Measurements from ENCODE around the gene P3H2.
A peak's percentile ranks its signal among the peaks of the same experiment; 100 is the strongest.

P3H2 gene

DNA sequence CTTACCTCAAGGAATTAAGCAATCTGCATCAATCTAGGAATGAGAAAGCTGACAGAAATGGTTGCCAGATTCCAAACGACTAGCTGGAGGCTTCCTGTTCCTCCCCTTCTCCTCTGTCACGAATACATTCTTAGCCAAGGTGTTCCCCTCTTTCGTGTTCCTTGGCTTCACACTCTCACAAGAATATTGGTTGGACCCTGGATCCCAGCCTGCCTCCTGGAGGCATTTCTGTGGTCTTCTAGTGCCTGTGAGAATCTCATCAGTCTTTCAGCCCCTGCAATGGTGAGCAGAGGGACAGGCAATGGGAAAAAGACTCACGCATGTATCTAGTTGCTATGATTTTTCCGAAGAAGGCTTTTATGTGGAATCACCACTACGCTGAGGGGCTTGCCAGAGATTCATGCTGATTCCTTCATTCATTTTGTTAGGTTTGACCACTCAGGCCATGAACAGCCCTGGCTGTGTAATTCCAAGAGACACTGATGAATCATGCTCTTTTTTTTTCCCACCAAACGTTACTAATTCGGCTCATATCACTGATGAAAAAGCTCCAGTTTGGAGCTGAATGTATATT lies 1.6 kb upstream of the P3H2 start:
- no peak overlapping the region for H3K27ac ChIP-seq

GRCh38 chr3:190121383-190121782 lies 686 bp upstream of the P3H2 start:
- no peak for TF ChIP-seq ZFX (IDR thresholded peaks at IDR 0.05; ENCODE audit: borderline replicate concordance)
- TF ChIP-seq, protein P1, sequence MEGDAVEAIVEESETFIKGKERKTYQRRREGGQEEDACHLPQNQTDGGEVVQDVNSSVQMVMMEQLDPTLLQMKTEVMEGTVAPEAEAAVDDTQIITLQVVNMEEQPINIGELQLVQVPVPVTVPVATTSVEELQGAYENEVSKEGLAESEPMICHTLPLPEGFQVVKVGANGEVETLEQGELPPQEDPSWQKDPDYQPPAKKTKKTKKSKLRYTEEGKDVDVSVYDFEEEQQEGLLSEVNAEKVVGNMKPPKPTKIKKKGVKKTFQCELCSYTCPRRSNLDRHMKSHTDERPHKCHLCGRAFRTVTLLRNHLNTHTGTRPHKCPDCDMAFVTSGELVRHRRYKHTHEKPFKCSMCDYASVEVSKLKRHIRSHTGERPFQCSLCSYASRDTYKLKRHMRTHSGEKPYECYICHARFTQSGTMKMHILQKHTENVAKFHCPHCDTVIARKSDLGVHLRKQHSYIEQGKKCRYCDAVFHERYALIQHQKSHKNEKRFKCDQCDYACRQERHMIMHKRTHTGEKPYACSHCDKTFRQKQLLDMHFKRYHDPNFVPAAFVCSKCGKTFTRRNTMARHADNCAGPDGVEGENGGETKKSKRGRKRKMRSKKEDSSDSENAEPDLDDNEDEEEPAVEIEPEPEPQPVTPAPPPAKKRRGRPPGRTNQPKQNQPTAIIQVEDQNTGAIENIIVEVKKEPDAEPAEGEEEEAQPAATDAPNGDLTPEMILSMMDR (IDR thresholded peaks at IDR 0.05), result no peak

More for the DNA sequence above, 1.6 kb upstream of the P3H2 start:
- no peak for TF ChIP-seq ZFX (IDR thresholded peaks at IDR 0.05; ENCODE audit: borderline replicate concordance)
- TF ChIP-seq, protein P1 (IDR thresholded peaks at IDR 0.05), result no peak

GRCh38 chr3:190121061-190121377 lies 322 bp upstream of the P3H2 start:
- no peak overlapping the region for H3K27ac ChIP-seq
- no peak for TF ChIP-seq ZFX (IDR thresholded peaks at IDR 0.05; ENCODE audit: borderline replicate concordance)
- TF ChIP-seq, protein P1 (IDR thresholded peaks at IDR 0.05), result peak; percentile 25

More at GRCh38 chr3:190121383-190121782, 686 bp upstream of the P3H2 start:
- no peak overlapping the region for H3K27ac ChIP-seq

DNA sequence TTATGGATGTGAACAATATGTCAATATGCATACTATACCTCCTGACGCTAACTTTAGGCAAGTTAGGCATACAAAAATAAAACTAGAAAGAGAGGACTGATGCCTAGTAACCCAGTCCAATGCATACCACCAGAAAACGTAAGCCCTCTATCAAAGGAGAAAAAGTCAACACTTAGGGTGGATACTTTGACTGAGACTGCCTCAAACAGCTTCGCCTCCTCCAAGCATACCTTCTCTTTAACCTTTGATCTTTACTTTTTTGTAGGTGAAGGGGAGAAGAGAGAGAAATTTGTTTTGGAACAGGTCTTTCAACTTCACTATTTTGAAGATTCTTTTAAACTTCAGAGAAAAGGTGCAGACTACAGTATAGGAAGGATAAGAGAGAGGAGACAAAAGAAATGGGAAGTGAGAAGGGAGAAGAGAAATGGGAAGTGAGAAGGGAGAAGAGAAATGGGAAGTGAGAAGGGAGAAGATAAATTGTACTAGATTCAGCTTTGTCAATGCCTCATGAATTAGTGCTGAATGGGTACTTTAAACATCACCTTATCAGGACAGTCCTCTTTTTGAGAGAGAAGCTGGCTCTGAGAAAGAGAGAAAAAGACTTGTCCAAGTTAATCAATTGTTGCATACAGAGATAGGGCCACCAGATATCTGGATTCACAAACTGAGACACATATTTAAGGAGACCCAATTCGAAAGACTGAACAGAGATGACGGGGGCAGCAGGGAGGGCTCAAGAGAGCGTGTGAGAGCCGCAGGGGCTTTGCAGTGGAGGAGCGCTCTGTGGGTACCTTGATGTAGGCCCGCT lies 1.0 kb downstream of the P3H2 start:
- H3K27ac ChIP-seq, result no peak overlapping the region
- TF ChIP-seq, protein P1 (IDR thresholded peaks at IDR 0.05), result no peak
- TF ChIP-seq ZFX (IDR thresholded peaks at IDR 0.05; ENCODE audit: borderline replicate concordance), result no peak

DNA sequence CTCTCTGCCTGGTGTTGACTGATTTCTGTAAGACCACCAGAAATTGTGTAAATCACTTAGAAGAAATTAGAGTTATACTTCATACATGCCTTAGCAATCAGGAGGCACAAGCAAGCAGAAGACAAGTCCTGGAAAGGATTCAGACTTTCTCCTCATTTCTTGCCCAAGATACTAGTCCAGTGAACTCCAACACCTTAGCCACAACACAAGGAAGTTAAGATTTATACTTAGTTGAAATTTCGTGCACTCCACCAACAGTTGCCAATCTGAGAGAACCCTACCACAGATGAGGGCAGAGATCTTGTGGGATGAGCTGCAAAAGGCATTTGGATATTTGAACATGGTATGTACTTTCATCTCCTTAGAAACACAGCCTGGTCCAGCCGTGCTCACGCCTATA lies 2.3 kb downstream of the P3H2 start:
- no peak overlapping the region for H3K27ac ChIP-seq
- no peak for TF ChIP-seq ZFX (IDR thresholded peaks at IDR 0.05; ENCODE audit: borderline replicate concordance)
- TF ChIP-seq, protein P1 (IDR thresholded peaks at IDR 0.05), result no peak

GRCh38 chr3:190117981-190118380 lies 2.7 kb downstream of the P3H2 start:
- H3K27ac ChIP-seq, result no peak overlapping the region
- TF ChIP-seq ZFX (IDR thresholded peaks at IDR 0.05; ENCODE audit: borderline replicate concordance), result no peak
- TF ChIP-seq, protein P1 (IDR thresholded peaks at IDR 0.05), result no peak

DNA sequence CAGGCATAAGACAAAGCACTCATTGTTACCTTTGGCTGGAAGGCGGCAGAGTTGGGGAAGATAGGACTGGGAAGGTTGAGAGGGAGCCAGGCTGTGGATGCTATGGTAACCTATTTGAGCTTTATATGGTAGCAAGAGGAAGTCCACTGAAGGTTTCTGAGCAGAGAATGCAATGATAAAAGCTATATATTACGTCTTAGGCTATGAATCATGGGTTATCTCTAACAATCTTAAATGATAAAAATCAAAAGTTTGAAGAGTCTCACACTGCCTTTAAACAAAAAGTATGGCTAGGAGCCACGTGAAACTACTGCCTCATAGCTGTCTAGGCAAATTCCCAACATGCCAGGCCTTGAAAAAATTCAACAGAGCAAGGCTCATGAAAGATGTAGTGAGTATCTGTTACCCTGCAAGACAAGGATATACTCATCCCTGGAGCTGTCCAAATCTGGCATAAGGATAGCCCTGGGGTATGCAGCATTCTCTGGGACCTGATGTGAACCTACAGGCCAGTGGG lies 4.1 kb downstream of the P3H2 start:
- no peak overlapping the region for H3K27ac ChIP-seq
- TF ChIP-seq, protein P1 (IDR thresholded peaks at IDR 0.05), result no peak
- no peak for TF ChIP-seq ZFX (IDR thresholded peaks at IDR 0.05; ENCODE audit: borderline replicate concordance)

Data from 22Rv1 (cell line).